HG03521 (cell line): ENCODE data around the gene TENT5C.
A peak's percentile ranks its signal among the peaks of the same experiment; 100 is the strongest.

Experiments
- ATAC-seq: cut with Tn5 transposase; IDR thresholded peaks from one replicate; pipeline ENCODE4 v1.9.1; 2021; ENCODE audit warnings: mild to moderate bottlenecking, moderate library complexity; ENCODE audit not compliant: unreplicated experiment

TENT5C gene

DNA sequence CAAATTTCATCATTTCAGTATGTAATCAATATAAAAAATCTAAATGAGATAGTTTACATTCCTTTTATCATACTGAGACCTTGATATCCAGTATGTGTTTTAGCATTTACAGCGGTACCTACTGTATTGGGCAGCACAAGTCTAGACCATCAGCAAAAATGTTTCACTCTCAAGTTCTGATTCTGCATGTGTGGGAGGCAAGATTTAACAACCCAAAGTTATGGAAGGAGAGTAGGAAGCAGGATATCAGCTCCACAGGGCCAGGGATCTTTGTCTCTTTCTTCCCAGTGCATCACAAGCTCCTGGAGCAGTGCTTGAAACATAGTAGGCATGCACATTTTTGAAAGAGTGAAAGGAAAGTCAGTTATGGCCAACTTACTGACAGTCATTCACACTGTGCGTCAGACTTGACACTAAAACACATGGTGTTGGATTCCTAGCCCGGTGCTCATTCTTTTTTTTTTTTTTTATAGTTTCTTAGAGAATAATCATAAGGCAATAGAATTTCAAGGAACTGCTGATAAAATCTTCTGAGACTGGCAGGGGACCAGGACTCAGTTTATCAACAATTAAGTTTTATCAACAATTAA is 6.1 kb downstream of the TENT5C start:
- no peak for ATAC-seq

DNA sequence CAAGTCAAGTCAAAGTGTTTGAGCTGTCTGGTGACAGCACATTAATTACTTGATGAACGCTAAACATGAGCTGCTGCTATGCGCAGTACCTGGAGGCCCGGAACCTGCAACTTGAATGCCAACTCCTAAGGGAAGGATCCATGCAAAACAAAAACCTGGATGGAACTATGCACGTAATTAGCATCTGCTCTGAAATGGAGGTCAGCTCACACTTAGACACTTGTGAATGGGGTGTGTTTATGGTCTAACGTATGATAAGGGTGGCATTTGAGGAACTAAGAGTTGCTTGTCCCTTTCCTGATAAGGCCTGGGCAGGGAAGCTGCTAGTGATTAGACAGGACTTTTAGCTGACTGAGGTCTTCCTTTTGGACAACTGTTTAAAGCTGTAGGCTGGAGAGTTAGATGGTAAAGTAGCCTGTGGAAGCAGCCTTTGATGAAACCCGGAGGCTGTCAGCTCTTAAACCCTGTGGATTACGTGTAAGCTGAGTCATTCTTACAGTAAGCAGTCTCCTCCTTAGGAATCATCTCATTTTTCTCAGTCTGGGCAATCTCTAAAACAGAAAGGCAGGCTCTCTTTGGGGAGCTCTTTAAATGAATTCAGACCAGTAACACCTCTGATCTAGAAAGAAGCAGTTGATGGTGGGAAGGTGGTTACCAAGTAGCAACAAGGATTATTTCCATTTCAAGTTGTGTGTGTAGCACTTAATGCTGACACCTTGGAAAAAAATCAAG is 6.8 kb downstream of the TENT5C start:
- no peak for ATAC-seq

- ATAC-seq = no peak
Measured at GRCh38 chr1:117613249-117613968, 7.6 kb downstream of the TENT5C start.

GRCh38 chr1:117613969-117614729 is 8.3 kb downstream of the TENT5C start:
- no peak for ATAC-seq

DNA sequence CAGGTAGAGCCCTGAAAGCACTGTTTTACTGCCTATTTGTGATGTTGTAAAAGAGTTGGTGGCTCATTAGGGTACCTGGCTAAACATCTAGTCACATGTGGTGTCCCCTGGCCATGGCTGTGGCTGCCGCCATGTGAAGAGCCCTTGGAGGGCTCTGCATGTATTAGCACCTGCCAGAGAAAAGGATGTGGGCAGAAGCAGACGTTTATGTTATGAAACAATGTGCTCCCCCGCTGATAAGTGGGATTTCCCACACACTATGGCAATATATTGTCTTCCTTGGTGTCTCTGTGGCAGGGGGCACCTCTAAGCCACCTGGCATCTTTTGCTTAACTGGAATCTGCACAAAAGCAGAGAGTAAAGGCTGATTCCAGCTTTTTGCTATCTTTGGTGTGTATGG is 9.6 kb downstream of the TENT5C start:
- ATAC-seq = peak; percentile 47

DNA sequence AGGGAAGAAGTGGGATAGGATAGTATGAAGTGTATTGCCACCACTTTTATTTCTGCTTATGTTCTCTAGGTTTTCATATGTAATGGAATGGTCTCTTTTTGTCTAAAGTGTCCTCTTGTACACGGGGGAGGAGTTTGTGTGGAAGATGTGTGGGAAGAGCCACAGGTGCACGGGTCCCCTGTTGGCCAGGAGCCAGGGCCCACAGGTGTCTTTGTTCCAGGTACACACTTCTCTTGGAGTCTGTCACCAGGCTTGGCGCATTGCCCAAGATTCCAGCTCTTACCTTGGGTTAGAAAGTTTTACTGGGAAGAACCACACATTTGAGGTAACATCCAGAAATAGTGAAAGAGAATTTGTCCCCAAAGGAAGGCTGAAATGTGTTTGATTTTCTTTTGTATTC is 10.5 kb downstream of the TENT5C start:
- ATAC-seq = no peak

DNA sequence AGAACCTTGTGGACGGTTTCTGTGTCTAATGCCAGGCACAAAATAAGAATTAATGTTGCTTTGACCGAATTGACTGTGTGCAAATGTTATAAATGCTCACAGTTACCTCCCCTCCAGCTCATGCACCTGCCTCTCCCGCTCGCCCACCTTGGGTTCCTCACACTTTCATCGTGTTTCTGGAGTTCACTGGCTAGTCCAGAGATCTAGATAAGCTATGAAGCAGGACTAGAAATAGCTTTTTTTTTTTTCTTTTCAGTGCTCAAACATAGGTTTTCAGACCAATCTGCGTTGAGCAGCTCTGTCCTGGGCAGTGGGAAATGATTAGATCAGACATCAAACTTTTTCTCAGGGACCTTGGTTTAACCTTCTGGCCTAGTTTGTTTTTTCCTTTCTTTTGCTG is 11.1 kb downstream of the TENT5C start:
- no peak for ATAC-seq

DNA sequence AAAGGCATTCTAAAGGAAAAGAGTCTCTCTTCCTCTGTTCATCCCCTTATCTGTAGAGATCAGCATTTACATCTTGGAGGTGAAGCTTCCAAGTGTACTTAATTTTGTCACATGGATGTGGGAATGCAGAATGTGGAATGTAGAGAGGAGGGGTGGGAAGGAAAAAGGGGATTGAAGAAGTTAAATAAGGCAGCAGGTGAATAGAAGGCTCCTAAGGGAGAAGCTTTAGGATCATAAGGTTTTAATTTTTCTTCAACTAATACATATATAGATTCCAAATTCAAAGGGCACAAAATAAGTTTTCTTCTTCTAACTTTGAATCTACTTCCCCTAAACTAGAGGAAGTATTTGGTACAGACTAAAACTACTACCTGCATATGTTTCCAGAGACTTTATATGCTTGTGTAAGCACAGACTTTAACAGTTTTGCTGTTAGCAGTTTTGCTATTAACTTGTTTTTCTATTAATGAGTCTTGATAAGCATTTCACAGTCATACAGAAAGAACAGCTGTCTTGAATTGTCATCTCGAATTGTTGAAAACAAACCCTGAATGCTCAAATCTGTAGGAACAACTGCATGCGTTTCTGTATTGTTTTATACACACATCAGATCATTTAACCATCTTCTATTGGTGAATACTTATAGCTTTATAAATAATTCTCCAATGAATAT is 12.7 kb downstream of the TENT5C start:
- ATAC-seq = no peak

GRCh38 chr1:117620440-117620839 is 14.6 kb downstream of the TENT5C start:
- ATAC-seq = no peak

DNA sequence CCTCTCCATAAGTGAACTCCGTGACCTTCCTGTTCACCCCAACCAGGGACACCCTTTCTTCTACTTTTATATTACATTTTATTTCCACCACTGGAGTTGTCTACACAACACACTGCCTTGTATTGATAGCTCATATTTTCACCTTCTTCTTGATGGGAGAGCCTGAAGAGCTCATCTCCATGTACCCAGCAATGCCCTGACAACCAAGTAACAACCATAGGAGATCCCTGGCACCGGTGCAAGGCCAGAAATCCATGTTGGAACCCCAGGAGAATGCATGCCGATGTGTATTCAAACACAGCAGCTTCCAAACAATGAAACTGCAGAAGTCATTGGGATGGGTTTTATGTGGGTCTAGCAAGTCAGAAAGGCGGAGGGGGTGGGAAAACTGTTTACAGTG is 15.5 kb downstream of the TENT5C start:
- no peak for ATAC-seq

DNA sequence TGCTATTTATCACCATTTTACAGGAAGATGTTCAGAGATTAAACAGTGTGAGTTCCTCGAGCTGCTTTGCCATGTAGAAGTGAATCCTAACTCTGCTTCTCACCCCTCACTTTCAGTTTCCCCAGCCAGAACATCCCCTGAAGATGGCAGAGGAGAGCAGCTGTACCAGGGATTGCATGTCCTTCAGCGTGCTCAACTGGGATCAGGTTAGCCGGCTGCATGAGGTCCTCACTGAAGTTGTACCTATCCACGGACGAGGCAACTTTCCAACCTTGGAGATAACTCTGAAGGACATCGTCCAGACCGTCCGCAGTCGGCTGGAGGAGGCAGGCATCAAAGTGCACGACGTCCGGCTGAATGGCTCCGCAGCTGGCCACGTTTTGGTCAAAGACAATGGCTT is 16.9 kb downstream of the TENT5C start:
- no peak for ATAC-seq

DNA sequence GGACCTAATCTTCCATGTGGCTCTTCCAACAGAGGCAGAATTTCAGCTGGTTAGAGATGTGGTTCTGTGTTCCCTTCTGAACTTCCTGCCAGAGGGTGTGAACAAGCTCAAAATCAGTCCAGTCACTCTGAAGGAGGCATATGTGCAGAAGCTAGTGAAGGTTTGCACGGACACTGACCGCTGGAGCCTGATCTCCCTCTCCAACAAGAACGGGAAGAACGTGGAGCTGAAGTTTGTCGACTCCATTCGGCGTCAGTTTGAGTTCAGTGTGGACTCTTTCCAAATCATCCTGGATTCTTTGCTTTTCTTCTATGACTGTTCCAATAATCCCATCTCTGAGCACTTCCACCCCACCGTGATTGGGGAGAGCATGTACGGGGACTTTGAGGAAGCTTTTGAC is 17.3 kb downstream of the TENT5C start:
- no peak for ATAC-seq

DNA sequence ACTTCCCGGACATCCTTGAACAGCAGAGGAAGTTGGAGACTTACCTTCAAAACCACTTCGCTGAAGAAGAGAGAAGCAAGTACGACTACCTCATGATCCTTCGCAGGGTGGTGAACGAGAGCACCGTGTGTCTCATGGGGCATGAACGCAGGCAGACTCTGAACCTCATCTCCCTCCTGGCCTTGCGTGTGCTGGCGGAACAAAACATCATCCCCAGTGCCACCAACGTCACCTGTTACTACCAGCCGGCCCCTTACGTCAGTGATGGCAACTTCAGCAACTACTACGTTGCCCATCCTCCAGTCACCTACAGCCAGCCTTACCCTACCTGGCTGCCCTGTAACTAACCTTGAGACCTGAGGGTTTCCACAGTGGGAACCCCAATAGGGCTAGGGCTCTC is 17.9 kb downstream of the TENT5C start:
- no peak for ATAC-seq

- ATAC-seq = no peak
Measured at GRCh38 chr1:117627546-117628130, 21.8 kb downstream of the TENT5C start.

- ATAC-seq = no peak
Measured at GRCh38 chr1:117628343-117628742, 22.5 kb downstream of the TENT5C start.

DNA sequence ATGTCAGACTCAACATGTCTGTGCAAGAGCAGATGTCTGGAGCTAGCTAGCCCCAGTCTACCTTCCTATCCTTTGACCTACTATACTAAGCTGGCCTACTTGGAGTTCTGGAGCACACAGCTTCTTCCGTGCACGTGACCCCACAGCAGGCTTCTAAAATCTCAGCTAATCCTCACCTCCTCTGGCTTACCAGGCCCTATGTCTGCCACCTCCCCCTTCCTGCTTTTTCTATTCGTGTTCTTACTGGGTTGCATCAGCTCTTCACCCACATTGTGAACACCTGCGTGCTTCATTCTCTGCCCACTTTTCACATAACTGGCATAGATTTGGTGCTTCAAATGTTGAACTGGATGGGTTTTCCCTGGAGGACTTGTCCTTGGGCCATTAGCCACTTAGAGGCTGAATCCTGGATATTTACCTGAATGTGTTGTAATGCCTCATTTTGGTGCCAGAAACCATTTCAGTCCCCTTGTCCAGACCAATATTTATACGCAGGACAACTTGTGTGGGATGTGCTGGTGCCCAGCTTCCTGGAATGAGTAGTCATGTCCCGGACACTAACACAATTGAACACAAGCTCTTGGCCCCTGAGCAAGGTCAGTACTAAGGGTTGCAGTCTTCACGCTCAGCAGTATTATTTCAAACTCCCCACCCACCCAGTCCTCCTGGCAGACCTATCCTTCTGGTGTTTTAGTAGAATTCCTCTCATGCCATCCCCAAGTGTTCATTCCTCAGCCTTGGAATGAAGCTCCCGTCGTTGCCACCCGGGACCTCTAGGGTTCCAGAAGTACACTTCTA is 24.0 kb downstream of the TENT5C start:
- ATAC-seq = no peak

- no peak for ATAC-seq
Measured at GRCh38 chr1:117630423-117630998, 24.7 kb downstream of the TENT5C start.

GRCh38 chr1:117631359-117632160 is 25.7 kb downstream of the TENT5C start:
- no peak for ATAC-seq
